Transverse colon (tissue), 4 donors: Measurements from ENCODE around the gene SMARCA2. TPM values are rescaled to one million over a fixed set of nuclear protein-coding genes. Genes with fewer than 3 reads are reported as not detected.

Experiments used
- DNase-seq: peaks from one replicate; pipeline ENCODE4 v3.0.0-alpha.2; 2019
- H3K27ac ChIP-seq, 4 donors: fragments of 200-600 bp; sonication (generic); 2 replicates each; pipeline ENCODE4 v1.5.1; 2016 to 2018; ENCODE audit warnings: inconsistent platforms in 4 of 4
- H3K27me3 ChIP-seq: fragments of 200-600 bp; sonication (generic); 2 replicates; pipeline ENCODE4 v1.5.1; 2017; ENCODE audit warnings: inconsistent platforms
- H3K36me3 ChIP-seq, 4 donors: fragments of 200-600 bp; sonication (generic); 2 replicates each; pipeline ENCODE4 v1.5.1; 2017 to 2019; ENCODE audit warnings: inconsistent platforms in 4 of 4
- H3K4me1 ChIP-seq, 4 donors: fragments of 200-600 bp; sonication (generic); 2 replicates each; pipeline ENCODE4 v1.5.1; 2017 to 2020; ENCODE audit warnings: inconsistent platforms in 4 of 4
- H3K4me3 ChIP-seq, 4 donors: fragments of 200-600 bp; sonication (generic); 1 replicate in 1 of 4; 2 replicates in 3 of 4; pipeline versions ENCODE4 v1.5.1 to v1.6.1; 2017 to 2019; ENCODE audit warnings: inconsistent platforms in 4 of 4
- H3K9me3 ChIP-seq, 2 donors: fragments of 200-600 bp; sonication (generic); 2 replicates each; pipeline ENCODE4 v1.5.1; 2017 to 2019; ENCODE audit warnings: inconsistent platforms in 2 of 2
- CTCF ChIP-seq, 5 experiments: fragments of 200-600 bp in 3 of 5; fragments of 450-650 bp in 2 of 5; sonication (generic) in 3 of 5; IDR thresholded peaks; 1 replicate in 2 of 5; 2 replicates in 3 of 5; pipeline ENCODE4 v1.5.1; 2016 to 2017; ENCODE audit warnings: antibody characterized with exemption in 5 of 5, inconsistent platforms in 3 of 5, mild to moderate bottlenecking in 2 of 5, moderate library complexity in 1 of 5
- EP300 ChIP-seq: sonication (generic); formaldehyde crosslinking; IDR thresholded peaks from one replicate; pipeline ENCODE4 v1.6.1; 2017; ENCODE audit warnings: antibody characterized with exemption, low read depth
- POLR2A ChIP-seq: fragments of 450-650 bp; IDR thresholded peaks from one replicate; pipeline ENCODE4 v1.6.1; 2016; ENCODE audit warnings: antibody characterized with exemption, mild to moderate bottlenecking, moderate library complexity
- POLR2AphosphoS5 ChIP-seq, 3 donors: sonication (generic); formaldehyde crosslinking; IDR thresholded peaks; one replicate each; pipeline ENCODE4 v1.6.1; 2016; ENCODE audit warnings: antibody characterized with exemption in 3 of 3
- WGBS, 2 donors: methylation state at CpG; one replicate each; pipeline ENCODE4 v1.1.5; 2018; ENCODE audit warnings: low coverage in 1 of 2; 5-methylcytosine and 5-hydroxymethylcytosine counted together
- in situ Hi-C, 4 donors: fragments of 200-750 bp; cut with MboI; loops; one replicate each; pipeline versions ENCODE4 v1.15.0 to v1.15.1; 2017; ENCODE audit warnings: low sequenced_read_pairs in 3 of 4, low pct_ligation_motif_present in 1 of 4, low pct_unique_long_range_greater_than_20kb in 1 of 4
- intact Hi-C: fragments of 100-400 bp; cut with DNase I; formaldehyde crosslinking; loops from one replicate; pipeline ENCODE4 v1.15.1; 2023; ENCODE audit warnings: low total_unique reads
- small RNA-seq, 4 donors: library from RNA; depleted of rRNA; stranded (forward); fragments of <200 nt; gene quantifications; one replicate each; pipeline ENCODE3, GENCODE V24; 2016
- total RNA-seq, 4 donors: library from RNA; depleted of rRNA; stranded (reverse); fragments of >200 nt; gene quantifications; one replicate each; pipeline ENCODE4 v1.1.0, GENCODE V29; 2016

Gene SMARCA2
- total RNA-seq, 4 donors from 2014 or later = 74.8 to 110 (median 92.4) TPM

GRCh38 chr9:2241836-2242741, 226.9 kb downstream of the SMARCA2 start:
- Histone ChIP-seq H3K4me1 (peaks cover 0 to 16% (median 10%) of the 10 kb centered on the region in 4 donors), H3K27ac (peak overlapping the region; percentile 73 to 78 (median 75)), H3K9me3 (no peaks in the 10 kb centered on the region), H3K4me3 (peak overlapping the region; percentile 17 to 57 (median 42)), H3K27me3 (no peaks in the 10 kb centered on the region), H3K36me3 (no peaks in the 10 kb centered on the region)
- peak; percentile 82 for DNase-seq
- TF ChIP-seq POLR2AphosphoS5 (IDR thresholded peaks at IDR 0.05) (peak; percentile 15 to 43 (median 31)), EP300 (no peak), POLR2A (peak; percentile 33)
- WGBS, 2 donors = 0% methylated on average over 3 to 32 of the region's 38 CpGs
- in situ Hi-C loops = loop anchor here in 1 of 4 donors (10.0 kb wide), 1 partner anchor 603 kb away; the partner anchor contains the start of gene PUM3
- intact Hi-C loops = no loop called here

- 48 to 55% methylated on average over 5 to 11 of the region's 11 CpGs for WGBS, 2 donors
- no peak for TF ChIP-seq CTCF (IDR thresholded peaks at IDR 0.05)
- TF ChIP-seq EP300 = no peak
- TF ChIP-seq POLR2A = no peak
- TF ChIP-seq POLR2AphosphoS5 (IDR thresholded peaks at IDR 0.05) = no peak
- Histone ChIP-seq H3K4me3 (peak overlapping the region in 3 of 4 donors; percentile 41 to 57 (median 42)), H3K9me3 (no peaks in the 10 kb centered on the region), H3K4me1 (peaks cover 0 to 16% (median 10%) of the 10 kb centered on the region in 4 donors), H3K27ac (peak overlapping the region in 2 of 4 donors; percentile 75 to 78), H3K27me3 (no peaks in the 10 kb centered on the region), H3K36me3 (no peaks in the 10 kb centered on the region)
- in situ Hi-C loops = loop anchor here in 1 of 4 donors (10.0 kb wide), 1 partner anchor 602 kb away; the partner anchor contains the start of gene PUM3
- intact Hi-C loops = no loop called here
- no peak for DNase-seq
Measured at GRCh38 chr9:2242831-2243330, 227.7 kb downstream of the SMARCA2 start.

Small RNA genes within 50 kb of the gene (small RNA-seq; reads per million reads assigned to genes)
- gene RN7SL592P (0 reads per million in 4 donors), gene RNU2-25P (0 to 0.18 (median 0) reads per million in 4 donors)
